NCI-H82 treated with DMSO at 0.1 percent for 48 hours (cell line): ENCODE measurements around the gene POU6F2.
"Not testable (repeated sequence)": the region's sequence is repeated elsewhere in the genome, so short reads cannot be mapped to it uniquely, and the experiment has no call there.

Experiments used
- DNase-seq: peaks from one replicate; lab custom pipeline; 2025; ENCODE audit not compliant: unreplicated experiment; lab: John Stamatoyannopoulos, UW

Gene POU6F2, protein sequence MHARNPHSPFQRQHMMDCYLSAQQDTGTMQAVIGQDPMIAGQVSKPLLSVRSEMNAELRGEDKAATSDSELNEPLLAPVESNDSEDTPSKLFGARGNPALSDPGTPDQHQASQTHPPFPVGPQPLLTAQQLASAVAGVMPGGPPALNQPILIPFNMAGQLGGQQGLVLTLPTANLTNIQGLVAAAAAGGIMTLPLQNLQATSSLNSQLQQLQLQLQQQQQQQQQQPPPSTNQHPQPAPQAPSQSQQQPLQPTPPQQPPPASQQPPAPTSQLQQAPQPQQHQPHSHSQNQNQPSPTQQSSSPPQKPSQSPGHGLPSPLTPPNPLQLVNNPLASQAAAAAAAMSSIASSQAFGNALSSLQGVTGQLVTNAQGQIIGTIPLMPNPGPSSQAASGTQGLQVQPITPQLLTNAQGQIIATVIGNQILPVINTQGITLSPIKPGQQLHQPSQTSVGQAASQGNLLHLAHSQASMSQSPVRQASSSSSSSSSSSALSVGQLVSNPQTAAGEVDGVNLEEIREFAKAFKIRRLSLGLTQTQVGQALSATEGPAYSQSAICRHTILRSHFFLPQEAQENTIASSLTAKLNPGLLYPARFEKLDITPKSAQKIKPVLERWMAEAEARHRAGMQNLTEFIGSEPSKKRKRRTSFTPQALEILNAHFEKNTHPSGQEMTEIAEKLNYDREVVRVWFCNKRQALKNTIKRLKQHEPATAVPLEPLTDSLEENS

DNA sequence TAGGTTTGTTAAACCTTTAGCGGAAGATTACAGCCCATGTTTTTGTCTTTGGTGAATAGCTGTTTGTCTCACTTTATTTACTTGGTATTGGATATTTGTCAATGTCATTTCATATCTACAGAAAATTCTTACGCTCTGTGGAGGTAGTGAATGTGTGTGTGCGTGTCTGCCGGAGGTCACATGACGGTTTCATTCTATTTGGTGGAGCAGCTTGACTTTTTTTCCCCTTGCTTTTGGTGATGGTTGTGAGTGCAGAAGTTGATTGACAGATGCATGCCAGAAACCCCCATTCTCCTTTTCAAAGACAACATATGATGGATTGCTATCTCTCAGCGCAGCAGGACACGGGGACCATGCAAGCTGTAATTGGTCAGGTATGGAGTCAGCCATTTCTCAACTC lies at the start of gene POU6F2:
Gene POU6F2 (plus strand): TSS at position 225 of the 400 bp plus-strand sequence. CDS start 45 bp downstream, at position 270.
- no peak for DNase-seq

DNA sequence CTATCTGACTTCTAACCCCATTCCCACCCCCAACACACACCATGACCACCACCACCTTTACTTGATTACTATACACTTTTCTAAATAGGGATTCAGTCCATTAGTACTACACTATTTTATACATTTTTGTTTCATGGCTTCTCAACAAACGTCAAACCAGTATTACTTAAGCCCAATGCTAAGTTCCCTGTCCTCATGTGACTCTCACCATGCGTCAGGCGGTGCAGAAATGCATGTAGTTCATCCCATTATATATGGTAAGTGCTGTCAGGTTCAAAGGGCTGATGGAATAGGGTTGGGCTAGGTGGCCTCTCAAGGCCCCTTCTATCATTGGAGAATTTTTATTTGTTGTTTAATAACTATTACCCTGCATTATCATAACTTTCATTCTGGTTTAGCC lies 49.2 kb upstream of the POU6F2 start:
- no peak for DNase-seq

DNA sequence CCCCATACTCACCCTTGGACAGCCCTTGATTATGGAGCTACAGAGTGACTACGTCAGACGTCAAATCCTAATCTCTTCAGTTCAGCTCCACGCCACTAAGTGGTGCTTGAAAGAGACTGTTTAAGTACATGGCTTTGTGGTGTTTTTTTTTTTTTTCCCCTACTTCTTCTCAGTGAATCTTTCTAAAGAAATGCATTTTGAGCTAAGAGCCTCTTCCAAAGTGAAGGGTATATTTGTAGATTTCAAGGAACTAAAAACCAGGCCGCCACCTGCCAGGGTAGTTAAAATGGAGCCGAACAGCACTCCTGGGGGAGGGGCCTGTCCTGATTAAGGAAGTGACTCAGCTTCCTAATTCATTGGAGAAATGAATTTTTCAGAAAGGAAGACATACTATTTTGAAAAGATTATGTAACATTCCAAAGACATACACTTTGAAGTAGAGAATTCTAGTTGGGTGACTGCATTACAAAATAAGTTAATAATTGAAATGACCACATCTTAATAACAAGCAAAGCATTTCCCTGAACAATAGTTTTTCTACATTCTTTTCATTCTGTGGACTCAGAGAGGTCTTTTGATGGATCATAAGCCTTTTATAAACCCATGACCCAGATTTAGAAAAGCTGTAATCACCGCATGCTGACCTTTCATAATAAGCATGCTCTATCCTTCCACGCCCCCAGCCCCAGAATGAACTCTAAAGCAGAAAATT lies 48.1 kb upstream of the POU6F2 start:
- no peak for DNase-seq

DNA sequence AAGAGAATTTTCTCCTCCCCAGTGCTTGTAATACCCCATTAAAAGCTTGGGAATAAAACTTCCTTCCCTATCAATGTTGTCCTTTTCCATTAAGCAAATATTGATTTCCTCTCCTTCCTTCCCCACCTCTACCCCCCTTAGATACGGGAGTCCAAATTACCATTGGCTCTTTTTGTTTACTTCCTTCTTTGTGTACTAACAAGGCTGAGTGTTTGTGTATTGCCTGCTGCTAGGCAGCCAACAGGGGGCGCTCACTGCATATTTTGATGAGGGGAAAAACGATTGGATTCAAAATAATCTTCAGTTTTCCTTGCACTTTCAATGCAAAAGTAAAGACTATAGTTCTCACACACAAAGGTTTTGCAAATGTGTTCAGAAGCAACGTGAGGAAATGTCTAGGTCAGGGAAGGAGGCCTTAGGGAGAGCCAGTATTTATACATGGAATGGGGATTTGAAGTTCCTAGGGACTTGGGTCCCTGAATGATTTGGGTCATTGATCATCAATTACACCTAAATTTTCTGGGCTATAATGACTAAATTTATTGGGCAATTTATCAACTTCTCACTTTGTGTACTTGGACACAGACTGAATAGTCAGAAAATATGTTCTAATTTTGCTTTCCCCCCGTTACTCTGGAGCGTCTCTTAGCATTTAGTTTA lies 45.1 kb upstream of the POU6F2 start:
- peak; percentile 56 for DNase-seq

DNA sequence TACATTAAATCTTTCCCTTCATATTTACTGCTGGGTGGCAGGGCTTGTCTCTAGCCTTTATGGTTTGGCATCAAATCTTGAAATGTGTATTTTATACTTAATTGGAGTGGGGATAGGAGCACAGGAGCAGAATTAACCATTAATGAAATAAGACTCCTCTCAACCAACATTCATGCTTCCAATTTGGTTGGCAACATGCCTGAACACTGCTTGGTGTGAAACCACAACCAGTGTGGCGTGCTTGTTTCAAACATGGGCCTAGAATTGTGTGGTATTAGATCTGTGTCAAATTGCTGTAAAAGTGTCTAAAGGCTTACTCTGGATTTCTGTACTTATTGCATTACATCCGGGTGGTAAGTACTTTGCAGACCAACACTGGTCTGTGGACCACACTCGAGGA lies 43.7 kb upstream of the POU6F2 start:
- no peak for DNase-seq

DNA sequence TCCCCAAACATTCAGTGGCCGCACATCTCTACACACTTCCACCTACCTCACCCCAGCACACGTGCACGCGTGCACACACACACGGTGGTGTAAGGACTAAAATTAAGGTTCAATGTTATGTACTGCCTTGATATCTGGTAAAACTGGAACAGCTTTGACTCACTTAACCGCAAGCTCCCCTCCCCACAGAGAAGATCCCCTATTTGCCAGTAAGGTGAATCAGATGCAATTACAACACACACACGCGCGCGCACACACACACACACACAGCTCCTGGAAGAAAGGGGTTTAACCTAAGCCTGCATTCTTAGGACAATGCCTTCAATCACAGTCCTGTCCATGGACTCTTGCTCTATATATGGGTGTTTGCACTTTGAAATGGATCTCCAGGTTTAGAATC lies 43.2 kb upstream of the POU6F2 start:
- no peak for DNase-seq

DNA sequence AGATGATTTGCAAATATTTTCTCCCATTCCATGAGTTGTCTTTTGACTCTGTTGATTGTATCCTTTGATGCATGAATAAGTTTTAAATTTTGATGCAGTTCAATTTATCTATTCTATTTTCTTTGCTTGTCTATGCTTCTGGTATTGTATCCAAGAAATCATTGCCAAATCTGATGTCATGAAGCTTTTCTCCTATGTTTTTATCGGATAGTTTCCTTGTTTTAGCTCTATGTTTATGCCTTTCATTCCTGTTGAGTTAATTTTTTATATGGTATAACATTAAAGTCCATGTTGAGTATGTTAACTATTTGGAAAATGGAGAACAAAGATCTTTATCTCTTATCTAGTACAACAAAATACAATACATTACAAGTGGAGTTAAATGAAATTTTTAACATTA lies 41.1 kb upstream of the POU6F2 start:
- DNase-seq = no peak

DNA sequence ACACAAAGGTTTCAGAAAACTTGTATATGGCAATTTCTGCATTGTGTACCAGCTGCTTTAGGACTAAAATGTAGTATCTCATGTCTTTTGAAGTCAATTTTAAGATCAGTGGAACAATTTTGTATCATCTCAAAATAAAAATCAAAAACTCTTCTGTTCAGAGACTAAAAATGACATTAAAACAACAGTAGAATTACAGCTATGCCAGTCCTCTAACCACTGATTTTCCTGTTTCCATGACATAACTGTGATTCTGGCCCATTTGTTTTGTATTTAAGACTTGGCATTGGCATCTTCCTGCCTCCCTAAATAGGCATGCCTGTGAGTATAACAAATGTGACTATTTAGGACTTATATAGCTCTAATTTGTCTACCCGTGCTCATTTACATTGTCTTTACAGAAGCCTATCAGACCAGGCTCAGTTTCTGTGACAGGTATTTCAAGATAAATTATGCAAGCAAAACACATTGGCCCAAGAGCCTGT lies 39.7 kb upstream of the POU6F2 start:
- no peak for DNase-seq

DNA sequence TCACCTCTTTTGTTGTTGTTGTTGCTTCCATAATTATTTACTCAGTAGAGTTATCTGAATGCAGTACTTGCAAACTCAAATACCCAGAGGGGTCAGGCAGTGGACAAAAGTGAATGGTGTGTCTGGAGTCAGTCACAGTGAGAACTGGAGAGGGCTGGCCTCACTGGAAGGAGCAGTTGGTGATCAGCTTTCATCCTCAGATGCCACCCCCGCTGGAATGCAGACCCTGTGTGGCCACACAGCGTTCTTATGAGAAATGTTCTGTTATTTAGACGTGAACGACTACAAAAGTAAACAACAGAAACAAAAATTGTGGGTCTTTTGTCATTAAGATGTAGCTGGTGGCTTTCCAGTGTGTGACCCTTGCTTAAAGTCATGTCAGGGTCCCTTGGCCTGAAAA lies 39.1 kb upstream of the POU6F2 start:
- no peak for DNase-seq

DNA sequence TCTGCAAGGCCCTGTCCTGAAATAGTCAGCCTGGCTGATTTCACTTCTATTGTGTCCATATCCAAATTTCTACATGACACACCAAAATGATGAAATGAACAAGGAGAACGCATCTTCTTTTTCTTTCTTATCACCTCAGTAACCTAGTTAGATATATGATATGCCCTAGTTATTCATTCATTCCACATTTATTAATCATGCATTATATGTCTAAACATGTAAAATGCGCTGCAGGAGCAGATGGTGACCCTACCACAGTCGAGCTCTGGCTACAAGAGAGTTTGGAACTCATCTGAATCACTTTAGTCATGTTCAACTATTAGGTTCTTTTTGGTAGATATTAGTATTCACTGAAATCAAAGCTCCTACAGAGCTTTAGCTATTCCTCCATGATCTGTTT lies 36.9 kb upstream of the POU6F2 start:
- DNase-seq = no peak

DNA sequence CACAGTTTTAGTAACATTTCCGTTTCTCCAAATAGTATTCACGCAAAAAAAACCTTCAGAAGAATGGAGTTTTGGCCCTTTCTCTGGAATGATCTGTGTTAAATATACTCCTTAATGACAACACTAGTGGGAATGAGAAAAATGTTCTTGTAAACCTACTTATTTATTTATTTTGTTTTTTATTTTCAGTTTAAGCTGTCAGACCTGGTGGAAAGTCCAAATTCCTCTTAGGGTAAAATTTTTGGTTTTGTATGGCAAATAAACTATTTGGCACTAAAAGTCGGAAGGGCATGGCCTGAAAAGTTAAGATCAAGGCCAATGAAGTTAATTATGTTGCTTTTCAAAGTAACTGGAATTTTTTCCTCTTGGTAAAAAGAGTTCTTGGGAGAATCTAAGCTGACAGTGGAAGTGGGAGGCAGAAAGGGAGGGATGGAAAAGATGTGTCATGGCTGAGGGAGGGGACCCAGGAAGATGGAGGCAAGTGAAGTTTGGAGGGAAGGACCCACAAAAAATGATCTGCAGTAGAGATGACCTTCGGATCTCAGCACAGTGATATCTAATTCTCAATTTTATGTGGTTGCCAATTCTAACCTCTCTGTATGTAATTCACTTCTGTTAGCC lies 35.2 kb upstream of the POU6F2 start:
- no peak for DNase-seq

DNA sequence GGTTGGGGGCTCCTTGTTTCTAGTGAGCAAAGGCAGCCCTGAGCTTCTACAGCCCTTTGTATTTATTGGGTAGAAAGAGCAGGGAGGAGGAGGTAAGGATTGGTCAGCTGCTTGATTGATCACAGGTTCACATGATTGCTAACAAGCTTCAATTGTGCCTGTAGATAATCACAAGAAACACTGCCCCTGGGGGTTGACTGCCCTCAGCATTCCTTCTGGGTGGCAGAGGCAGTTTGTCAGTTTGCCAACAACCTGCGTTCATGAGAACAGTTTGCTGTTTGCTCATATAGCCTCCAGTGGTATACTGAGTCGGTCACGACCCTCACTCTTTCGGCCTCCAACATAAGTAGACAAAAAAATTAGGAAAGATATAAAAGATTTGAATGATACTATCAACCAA lies 30.2 kb upstream of the POU6F2 start:
- DNase-seq = not testable (repeated sequence)

DNA sequence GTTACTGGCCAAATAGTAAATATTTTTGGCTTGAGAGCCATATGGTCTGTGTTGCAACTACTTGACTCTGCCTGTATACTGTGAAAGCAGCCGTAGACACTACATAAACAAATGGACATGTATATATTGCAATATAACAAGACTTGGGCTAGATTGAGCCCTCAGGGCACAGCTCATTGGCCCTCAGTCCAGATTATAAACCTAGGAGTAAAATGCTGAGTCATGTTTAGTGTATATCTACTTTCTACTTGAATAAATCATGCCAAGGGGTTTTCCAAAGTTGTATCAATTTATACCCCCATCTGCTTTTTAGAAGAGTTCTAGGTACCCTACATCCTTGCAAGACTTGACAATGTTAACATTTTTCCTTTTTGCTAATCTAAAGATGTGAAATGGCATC lies 27.4 kb upstream of the POU6F2 start:
- DNase-seq = no peak

DNA sequence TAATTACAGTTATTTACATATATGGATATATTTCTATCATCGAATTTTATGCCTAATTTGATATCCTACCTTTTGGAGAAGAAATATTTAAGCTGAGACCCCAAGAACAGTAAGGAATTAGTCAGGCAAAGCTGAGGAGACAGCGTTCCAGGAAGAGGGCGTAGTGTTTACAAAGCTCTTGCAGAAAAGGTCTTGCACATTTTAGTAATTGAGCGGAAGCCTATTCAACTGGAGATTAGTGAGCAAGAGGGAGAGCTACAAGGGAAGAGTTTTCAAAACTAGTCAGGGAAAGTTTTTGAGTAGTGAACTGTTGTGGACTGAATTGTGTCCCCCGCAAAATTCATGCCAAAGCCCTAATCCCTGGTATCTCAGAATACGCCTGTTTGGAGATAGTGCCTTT lies 26.5 kb upstream of the POU6F2 start:
- no peak for DNase-seq

DNA sequence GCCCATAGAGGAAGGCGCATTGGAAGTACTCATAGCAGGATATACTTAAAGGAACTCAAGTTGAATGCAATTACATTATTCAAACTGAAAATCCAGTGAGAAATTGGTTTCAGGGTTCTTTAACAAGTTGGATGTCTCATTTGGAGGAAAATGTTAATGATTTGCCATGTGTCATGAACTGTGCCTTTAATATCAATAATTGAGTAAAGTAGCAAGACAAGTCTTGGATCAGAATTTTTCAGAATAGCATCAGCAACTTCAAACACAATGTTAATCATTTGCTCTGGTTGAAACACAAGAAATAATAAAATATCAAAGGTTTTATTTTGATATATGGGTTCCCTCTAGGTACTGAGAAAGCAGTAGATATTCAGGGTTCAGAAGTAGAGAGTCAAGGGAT lies 24.5 kb upstream of the POU6F2 start:
- no peak for DNase-seq

DNA sequence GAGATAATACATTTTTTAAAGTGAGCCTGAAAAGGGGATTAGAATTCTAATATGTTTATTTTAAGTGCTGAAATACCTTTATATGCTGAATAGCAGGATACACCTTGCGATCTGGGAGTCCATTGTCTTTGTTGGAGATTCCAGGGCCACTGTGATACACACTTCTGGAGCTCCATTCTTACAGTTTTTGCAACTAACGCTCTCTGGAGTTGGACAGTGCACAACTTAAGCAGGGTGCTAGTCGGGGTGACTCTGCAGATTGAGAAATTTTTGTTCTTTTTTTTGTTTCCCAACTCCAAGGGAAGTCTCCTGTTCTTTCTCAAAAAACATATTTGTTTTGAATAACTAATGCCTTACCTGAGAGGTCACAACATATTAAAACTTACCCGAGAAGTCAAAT lies 23.7 kb upstream of the POU6F2 start:
- no peak for DNase-seq

DNA sequence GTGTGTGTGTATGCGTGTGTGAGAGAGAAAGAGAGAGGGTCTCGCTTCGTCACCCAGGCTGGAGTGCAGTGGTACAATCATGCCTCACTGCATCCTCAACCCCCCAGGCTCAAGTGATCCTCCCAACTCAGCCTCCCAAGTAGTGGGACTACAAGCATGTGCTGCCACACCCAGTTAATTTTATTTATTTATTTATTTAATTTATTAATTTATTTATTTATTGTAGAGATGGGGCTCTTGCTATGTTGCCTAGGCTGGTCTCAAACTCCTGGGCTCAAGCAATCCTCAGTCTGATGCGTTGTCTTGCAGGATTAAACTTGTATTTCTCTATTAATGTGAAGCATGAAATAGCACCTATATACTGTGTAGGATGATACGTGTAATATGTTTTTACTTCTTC lies 21.8 kb upstream of the POU6F2 start:
- DNase-seq = no peak

DNA sequence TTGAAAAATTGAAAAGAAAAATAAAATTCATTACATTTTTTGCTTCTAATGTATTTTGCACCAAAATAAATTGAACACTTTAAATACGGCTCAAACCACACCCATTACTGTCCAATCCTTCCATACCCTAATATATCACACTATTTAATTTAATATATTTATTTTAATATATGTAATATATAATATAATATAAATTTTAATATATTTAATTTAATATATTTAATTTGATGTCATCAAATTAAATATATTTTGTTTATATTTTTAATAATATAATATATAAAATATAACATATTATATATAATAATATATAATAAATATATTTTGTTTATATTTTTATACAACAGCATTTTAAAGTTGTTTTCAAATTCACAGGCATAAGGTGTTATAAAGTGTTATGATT lies 15.7 kb upstream of the POU6F2 start:
- DNase-seq = no peak

DNA sequence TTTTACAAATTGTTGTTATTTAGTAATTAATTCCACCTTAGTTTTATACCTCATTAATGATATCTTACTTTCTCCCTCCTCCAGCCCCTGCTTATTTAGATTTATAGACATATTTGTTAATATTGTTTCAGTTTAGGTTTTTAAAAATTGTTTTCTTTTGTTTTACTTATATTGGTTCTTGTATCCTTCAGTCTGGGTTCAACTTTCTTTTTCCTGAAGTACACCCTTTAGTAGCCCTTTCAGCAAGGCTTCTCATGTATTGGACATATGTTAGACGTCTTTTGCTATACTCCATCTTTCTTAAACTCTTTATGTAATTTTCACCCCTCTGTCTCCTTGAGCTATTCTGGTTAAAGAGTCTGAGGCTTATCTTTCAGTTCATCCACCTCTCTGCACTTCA lies 12.8 kb upstream of the POU6F2 start:
- DNase-seq = no peak

DNA sequence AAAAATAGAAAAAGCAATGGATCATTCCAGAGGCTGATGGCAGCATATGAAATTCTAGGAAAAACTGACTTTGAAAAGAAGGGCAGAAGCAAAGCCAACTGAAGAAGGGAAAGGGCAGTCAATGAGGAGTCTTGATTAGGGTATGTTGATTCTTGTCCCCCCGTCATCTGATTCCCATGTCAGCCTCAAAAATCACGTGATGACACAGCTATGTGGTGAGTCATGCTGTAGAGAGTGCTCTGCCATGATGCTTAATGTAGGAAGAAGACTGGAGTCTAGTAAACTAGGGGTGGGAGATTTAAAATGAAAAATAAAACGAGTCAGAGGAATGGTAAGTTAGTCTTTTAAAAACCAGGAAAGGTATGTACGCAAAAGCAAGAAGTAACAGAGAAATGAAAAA lies 3.9 kb upstream of the POU6F2 start:
- DNase-seq = no peak

DNA sequence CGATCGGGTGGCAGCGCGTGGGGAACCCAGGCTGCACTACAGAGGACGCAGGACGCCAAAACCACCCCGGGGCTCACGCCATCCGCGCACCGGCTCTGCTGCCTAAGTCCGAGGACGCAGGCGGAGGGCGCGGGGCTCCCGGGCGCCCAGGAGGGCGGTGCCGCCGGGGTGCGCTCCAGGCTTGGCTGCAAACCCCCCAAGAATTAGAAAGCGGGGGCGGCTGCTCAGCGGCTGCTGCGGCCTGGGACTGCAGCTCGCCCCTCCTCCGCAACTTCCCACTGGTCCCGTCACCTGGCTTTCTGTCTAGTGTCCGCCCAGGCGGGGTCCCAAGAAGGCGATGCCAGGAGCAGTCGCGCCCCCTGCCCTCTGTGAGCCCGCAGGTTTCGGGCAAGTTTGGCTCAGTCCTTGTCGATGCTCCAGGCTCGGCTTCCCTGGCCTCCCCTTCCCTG lies 1.7 kb upstream of the POU6F2 start:
- no peak for DNase-seq
